GM10248 (cell line): Measurements from ENCODE around the gene S100B.

ENCODE experiments used
- CTCF ChIA-PET: fragments of 300-600 bp; sonication (Branson Sonifier 250); formaldehyde crosslinking; extraction: SDS; loops from one replicate; lab custom pipeline; 2021; ENCODE audit warnings: antibody characterized with exemption; lab: Yijun Ruan, JAX
- POLR2A ChIA-PET: fragments of 350-650 bp; sonication (Branson Sonifier 250); formaldehyde crosslinking; extraction: SDS; loops from one replicate; lab custom pipeline; 2020; ENCODE audit warnings: antibody characterized with exemption; lab: Yijun Ruan, JAX
- DNase-seq: peaks from one replicate; pipeline ENCODE4 v3.0.0; 2012; ENCODE audit errors: extremely low spot score
- CTCF ChIP-seq: IDR thresholded peaks from 2 replicates; pipeline ENCODE4 v1.5.1; 2012; ENCODE audit warnings: mild to moderate bottlenecking, low read depth; ENCODE audit errors: extremely low read depth, missing control alignments, control extremely low read depth

The S100B gene

GRCh38 chr21:46604975-46605766 is at the start of gene S100B:
TSS of gene S100B (minus strand) at chr21:46605082. CDS start at chr21:46602415, 2,667 bp downstream.
- ChIA-PET POLR2A (no interaction called here), CTCF (interaction anchor here (1.0 to 1.3 kb wide), 2 partner anchors 24 to 462 kb away, joined by 3 read pairs; no protein-coding TSS in a partner anchor)
- DNase-seq: no peak
- TF ChIP-seq CTCF: no peak

GRCh38 chr21:46651121-46651520 is 46.2 kb upstream of the S100B start:
- ChIA-PET POLR2A (no interaction called here), CTCF (interaction anchor here (2.4 kb wide), 1 partner anchor 11 kb away, joined by 8 read pairs; no protein-coding TSS in a partner anchor)
- TF ChIP-seq CTCF: no peak
- no peak for DNase-seq

- no peak for DNase-seq
- ChIA-PET CTCF (interaction anchor here (2.4 kb wide), 1 partner anchor 11 kb away, joined by 8 read pairs; no protein-coding TSS in a partner anchor), POLR2A (no interaction called here)
- no peak for TF ChIP-seq CTCF
These were observed 45.7 kb upstream of the S100B start for GRCh38 chr21:46650476-46651098.

GRCh38 chr21:46649356-46649755 is 44.5 kb upstream of the S100B start:
- no peak for DNase-seq
- no peak for TF ChIP-seq CTCF
- ChIA-PET POLR2A (no interaction called here), CTCF (no interaction called here)

- no peak for TF ChIP-seq CTCF
- CTCF ChIA-PET: interaction anchor here (1.0 kb wide), 1 partner anchor 13 kb away, joined by 3 read pairs; no protein-coding TSS in a partner anchor
- DNase-seq: no peak
- POLR2A ChIA-PET: no interaction called here
These were observed 43.7 kb upstream of the S100B start for GRCh38 chr21:46648539-46648938.

- CTCF ChIA-PET: interaction anchor here (1.1 to 1.2 kb wide), 2 partner anchors 8 to 15 kb away, joined by 3 to 4 read pairs; no protein-coding TSS in a partner anchor
These were observed 41.8 kb upstream of the S100B start for GRCh38 chr21:46646541-46647154.

More at GRCh38 chr21:46646541-46647154, 41.8 kb upstream of the S100B start:
- POLR2A ChIA-PET: no interaction called here
- TF ChIP-seq CTCF: no peak
- no peak for DNase-seq
